ENCODE data around the gene REEP5.

The REEP5 gene

DNA sequence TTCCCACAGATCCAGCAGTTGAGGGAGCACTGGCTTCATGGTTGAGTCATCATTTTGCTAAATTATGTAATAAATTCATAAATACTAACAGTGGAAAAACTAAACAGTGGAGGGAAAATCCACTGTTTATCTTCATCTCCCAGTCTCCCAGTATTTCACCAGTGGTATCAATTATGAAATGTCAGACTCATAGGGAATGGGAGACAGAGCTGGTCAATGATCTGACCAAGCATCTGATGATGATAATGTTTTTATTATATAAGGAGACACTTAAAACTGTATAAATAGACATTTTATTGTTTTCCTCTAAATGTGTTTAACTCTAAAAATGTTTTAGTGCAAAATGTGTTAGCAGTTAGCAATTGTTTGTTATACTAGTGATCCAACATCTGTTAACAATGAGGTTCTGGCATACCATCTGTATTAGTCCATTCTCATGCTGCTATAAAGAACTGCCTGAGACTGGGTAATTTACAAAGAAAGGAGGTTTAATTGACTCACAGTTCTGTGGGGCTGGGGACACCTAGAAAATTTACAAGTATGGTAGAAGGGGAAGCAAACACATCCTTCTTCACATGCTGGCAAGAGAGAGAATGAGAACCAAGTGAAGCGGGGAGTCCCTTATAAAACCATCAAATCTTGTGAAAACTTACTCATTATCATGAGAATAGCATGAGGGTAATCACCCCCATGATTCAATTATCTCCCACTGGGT lies 11.8 kb upstream of the REEP5 start:
- no peak overlapping the region for H3K4me3 ChIP-seq (ENCODE audit: low read depth, low read length)
- TF ChIP-seq, protein P1, sequence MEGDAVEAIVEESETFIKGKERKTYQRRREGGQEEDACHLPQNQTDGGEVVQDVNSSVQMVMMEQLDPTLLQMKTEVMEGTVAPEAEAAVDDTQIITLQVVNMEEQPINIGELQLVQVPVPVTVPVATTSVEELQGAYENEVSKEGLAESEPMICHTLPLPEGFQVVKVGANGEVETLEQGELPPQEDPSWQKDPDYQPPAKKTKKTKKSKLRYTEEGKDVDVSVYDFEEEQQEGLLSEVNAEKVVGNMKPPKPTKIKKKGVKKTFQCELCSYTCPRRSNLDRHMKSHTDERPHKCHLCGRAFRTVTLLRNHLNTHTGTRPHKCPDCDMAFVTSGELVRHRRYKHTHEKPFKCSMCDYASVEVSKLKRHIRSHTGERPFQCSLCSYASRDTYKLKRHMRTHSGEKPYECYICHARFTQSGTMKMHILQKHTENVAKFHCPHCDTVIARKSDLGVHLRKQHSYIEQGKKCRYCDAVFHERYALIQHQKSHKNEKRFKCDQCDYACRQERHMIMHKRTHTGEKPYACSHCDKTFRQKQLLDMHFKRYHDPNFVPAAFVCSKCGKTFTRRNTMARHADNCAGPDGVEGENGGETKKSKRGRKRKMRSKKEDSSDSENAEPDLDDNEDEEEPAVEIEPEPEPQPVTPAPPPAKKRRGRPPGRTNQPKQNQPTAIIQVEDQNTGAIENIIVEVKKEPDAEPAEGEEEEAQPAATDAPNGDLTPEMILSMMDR (IDR thresholded peaks at IDR 0.05; ENCODE audit: low read depth, low read length, missing control alignments): no peak
- in situ Hi-C loops (cut with HindIII; ENCODE audit: low sequenced_read_pairs): no loop called here
- DNase-seq (ENCODE audit: low read depth): no peak

DNA sequence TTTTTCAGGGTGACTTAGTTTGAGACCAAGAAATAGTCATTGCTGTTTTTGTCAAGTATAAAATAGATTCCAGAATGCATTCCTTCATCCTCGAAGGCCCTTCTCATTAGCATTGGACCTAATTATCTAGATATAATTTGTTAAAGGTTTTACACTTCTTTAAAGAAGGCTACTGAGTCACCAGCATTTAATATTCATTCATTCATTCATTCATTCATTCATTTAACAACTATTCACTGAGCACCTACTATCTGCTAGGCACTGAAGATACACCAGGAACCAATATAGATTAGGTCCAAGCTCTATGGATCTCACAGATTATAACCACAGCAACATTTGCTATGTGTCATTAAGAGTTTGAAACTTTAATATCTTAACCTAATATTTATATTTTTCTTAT lies 11.1 kb upstream of the REEP5 start:
- in situ Hi-C loops (cut with HindIII; ENCODE audit: low sequenced_read_pairs): no loop called here
- TF ChIP-seq, protein P1 (IDR thresholded peaks at IDR 0.05; ENCODE audit: low read depth, low read length, missing control alignments): no peak
- no peak for DNase-seq (ENCODE audit: low read depth)
- no peak overlapping the region for H3K4me3 ChIP-seq (ENCODE audit: low read depth, low read length)

DNA sequence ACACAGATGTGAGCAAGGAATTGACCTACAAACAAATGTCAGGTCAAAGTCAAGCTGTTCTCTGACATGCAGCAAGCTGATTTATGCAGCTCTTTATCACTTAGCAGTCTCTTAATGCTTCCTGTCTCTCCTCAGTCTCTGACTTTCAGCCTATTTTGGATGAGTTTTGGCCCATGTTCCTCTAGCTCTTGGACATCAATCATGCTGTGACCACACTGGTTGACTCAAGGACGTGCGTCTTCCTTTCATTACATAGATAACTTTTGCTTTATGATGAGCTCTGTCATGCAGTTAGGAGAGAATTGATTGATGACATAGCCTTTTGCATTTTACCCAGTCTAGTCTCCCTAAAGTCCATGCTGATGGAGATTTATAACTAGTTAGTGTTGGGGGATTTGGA lies 9.4 kb upstream of the REEP5 start:
- TF ChIP-seq, protein P1 (IDR thresholded peaks at IDR 0.05; ENCODE audit: low read depth, low read length, missing control alignments): no peak
- no peak for DNase-seq (ENCODE audit: low read depth)
- H3K4me3 ChIP-seq (ENCODE audit: low read depth, low read length): no peak overlapping the region
- in situ Hi-C loops (cut with HindIII; ENCODE audit: low sequenced_read_pairs): no loop called here

DNA sequence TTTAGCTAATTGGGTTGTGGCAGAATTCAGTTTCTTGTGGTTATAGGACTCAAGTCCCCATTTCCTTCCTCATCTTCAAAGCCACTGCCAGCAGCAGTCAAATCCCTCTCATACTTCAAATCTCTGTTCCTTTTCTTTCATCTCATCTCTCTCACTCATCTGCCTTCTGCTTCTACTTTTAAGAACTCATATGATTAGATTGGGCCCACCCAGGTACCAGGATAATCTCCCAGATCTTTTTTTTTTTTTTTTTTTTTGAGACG lies 8.0 kb upstream of the REEP5 start:
- no peak for DNase-seq (ENCODE audit: low read depth)
- TF ChIP-seq, protein P1 (IDR thresholded peaks at IDR 0.05; ENCODE audit: low read depth, low read length, missing control alignments): no peak
- no peak overlapping the region for H3K4me3 ChIP-seq (ENCODE audit: low read depth, low read length)
- in situ Hi-C loops (cut with HindIII; ENCODE audit: low sequenced_read_pairs): no loop called here

DNA sequence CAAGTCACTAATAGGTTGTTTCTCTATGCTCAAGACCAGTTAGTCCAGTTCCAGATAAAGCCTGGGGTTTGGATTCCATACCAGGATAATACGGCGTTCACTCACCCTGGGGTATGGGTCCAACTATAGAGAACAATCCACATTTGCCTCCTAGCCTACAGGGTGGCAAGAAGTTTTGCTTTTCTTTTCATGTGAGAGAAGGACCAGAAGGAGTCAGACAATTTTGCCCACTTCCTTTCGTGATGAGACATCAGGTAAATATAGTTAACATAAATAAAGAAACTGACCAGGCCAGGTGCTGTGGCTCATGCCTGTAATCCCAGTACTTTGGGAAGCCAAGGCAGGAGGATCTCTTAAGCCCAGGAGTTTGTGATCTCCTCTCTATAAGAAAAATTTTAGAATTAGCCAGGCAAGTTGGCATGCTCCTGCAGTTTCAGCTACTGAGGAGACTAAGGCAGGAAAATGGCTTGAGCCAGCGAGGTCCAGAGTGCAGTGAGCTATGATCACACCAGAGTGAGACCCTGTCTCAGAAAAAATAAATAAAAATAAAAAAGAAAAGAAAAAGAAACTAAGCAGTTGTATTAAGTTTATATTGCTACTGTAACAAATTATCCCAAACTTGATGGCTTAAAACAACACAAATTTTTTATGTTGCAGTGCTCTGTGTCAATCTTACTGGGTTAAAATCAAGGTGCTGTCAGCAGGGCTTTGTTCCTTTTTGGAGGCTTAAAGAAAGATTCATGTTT lies 7.5 kb upstream of the REEP5 start:
- no peak overlapping the region for H3K4me3 ChIP-seq (ENCODE audit: low read depth, low read length)
- in situ Hi-C loops (cut with HindIII; ENCODE audit: low sequenced_read_pairs): no loop called here
- TF ChIP-seq, protein P1 (IDR thresholded peaks at IDR 0.05; ENCODE audit: low read depth, low read length, missing control alignments): no peak
- no peak for DNase-seq (ENCODE audit: low read depth)

DNA sequence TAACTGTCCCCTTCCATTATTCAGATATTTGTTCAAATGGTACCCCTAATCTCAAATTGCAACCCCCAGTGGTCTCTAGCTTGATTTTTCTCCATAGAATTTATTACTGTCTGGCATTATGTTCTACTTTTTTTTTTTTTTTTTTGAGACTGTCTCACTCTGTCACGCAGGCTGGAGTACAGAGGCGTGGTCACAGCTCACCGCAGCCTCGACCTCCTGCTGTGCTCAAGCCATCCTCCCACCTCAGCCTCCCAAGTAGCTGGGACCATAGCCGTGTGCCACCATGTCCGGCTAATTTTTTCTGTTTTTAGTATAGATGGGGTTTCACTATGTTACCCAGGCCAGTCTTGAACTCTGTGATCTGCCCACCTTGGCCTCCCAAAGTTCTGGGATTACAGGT lies 2.0 kb upstream of the REEP5 start:
- TF ChIP-seq, protein P1 (IDR thresholded peaks at IDR 0.05; ENCODE audit: low read depth, low read length, missing control alignments): no peak
- H3K4me3 ChIP-seq (ENCODE audit: low read depth, low read length): no peak overlapping the region
- no peak for DNase-seq (ENCODE audit: low read depth)
- in situ Hi-C loops (cut with HindIII; ENCODE audit: low sequenced_read_pairs): no loop called here
